Suprapubic skin (tissue), 4 donors: Measurements from ENCODE around the gene EYA2. TPM values are rescaled to one million over a fixed set of nuclear protein-coding genes. Genes with fewer than 3 reads are reported as not detected.
"Not testable (repeated sequence)": the region's sequence is repeated elsewhere in the genome, so short reads cannot be mapped to it uniquely, and the experiment has no call there.

Experiments used
- DNase-seq, 2 donors: peaks; one replicate each; pipeline ENCODE4 v3.0.0-alpha.2; 2019; ENCODE audit warnings: low spot score in 2 of 2
- H3K27ac ChIP-seq: fragments of 200-600 bp; sonication (generic); one replicate; pipeline ENCODE4 v1.5.1; 2019
- H3K27me3 ChIP-seq: fragments of 200-600 bp; sonication (generic); one replicate; pipeline ENCODE4 v1.5.1; 2019
- H3K36me3 ChIP-seq: fragments of 200-600 bp; sonication (generic); one replicate; pipeline ENCODE4 v1.5.1; 2019
- H3K4me1 ChIP-seq: fragments of 200-600 bp; sonication (generic); one replicate; pipeline ENCODE4 v1.5.1; 2019
- H3K4me3 ChIP-seq: fragments of 200-600 bp; sonication (generic); one replicate; pipeline ENCODE4 v1.5.1; 2019; ENCODE audit warnings: mild to moderate bottlenecking
- H3K9me3 ChIP-seq: fragments of 200-600 bp; sonication (generic); one replicate; pipeline ENCODE4 v1.5.1; 2019
- EP300 ChIP-seq: sonication (generic); formaldehyde crosslinking; IDR thresholded peaks from one replicate; pipeline ENCODE4 v1.6.1; 2017; ENCODE audit warnings: antibody characterized with exemption
- POLR2A ChIP-seq, 2 donors: fragments of 450-650 bp; IDR thresholded peaks; one replicate each; pipeline ENCODE4 v1.6.1; 2017; ENCODE audit warnings: antibody characterized with exemption in 2 of 2, mild to moderate bottlenecking in 2 of 2, moderate library complexity in 2 of 2
- POLR2AphosphoS5 ChIP-seq, 3 donors: sonication (generic); formaldehyde crosslinking; IDR thresholded peaks; one replicate each; pipeline ENCODE4 v1.6.1; 2017; ENCODE audit warnings: antibody characterized with exemption in 3 of 3
- WGBS: methylation state at CpG from one replicate; pipeline ENCODE4 v1.1.5; 2018; 5-methylcytosine and 5-hydroxymethylcytosine counted together
- total RNA-seq, 4 donors: library from RNA; depleted of rRNA; stranded (reverse); fragments of >200 nt; gene quantifications; one replicate each; pipeline ENCODE4 v1.1.0, GENCODE V29; 2016
- TF ChIP-seq, protein P1 (sequence below), 2 donors: fragments of 200-600 bp in 1 of 2; fragments of 450-650 bp in 1 of 2; sonication (generic) in 1 of 2; IDR thresholded peaks; one replicate each; pipeline ENCODE4 v1.5.1; 2016 to 2019; ENCODE audit warnings: antibody characterized with exemption in 2 of 2, mild to moderate bottlenecking in 1 of 2, moderate library complexity in 1 of 2

EYA2 gene
- total RNA-seq, 4 donors from 2014 or later: 2.3 to 4.0 (median 3.3) TPM

GRCh38 chr20:46959821-46960220, 65.2 kb downstream of the EYA2 start:
- Histone ChIP-seq H3K4me1 (peaks cover 19% of the 10 kb centered on the region), H3K27me3 (no peaks in the 10 kb centered on the region)

DNA sequence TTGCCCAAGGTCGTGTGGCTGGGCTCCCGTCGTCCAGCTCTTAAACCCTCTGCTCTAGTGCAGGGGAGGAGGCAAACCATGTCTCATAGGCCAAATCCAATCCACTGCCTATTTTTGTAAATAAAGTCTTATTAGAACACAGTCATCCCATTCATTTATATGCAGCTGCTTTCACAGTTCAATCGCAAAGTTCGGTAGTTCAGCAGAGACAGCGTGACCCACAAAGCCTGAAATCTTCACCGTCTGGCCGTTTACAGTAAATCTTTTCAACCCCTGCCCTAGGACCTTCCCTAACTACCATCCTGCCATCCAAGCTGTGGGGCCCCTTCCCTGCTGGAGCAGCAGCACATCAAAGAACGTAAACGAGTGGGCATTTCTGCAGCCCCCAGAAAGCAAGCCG, 65.9 kb downstream of the EYA2 start:
- no peak for DNase-seq
- no peak overlapping the region for H3K4me3 ChIP-seq
- H3K4me1 ChIP-seq: peaks cover 26% of the 10 kb centered on the region
- H3K36me3 ChIP-seq: no peaks in the 10 kb centered on the region
- no peak overlapping the region for H3K27ac ChIP-seq
- H3K9me3 ChIP-seq: no peaks in the 10 kb centered on the region
- TF ChIP-seq, protein P1, sequence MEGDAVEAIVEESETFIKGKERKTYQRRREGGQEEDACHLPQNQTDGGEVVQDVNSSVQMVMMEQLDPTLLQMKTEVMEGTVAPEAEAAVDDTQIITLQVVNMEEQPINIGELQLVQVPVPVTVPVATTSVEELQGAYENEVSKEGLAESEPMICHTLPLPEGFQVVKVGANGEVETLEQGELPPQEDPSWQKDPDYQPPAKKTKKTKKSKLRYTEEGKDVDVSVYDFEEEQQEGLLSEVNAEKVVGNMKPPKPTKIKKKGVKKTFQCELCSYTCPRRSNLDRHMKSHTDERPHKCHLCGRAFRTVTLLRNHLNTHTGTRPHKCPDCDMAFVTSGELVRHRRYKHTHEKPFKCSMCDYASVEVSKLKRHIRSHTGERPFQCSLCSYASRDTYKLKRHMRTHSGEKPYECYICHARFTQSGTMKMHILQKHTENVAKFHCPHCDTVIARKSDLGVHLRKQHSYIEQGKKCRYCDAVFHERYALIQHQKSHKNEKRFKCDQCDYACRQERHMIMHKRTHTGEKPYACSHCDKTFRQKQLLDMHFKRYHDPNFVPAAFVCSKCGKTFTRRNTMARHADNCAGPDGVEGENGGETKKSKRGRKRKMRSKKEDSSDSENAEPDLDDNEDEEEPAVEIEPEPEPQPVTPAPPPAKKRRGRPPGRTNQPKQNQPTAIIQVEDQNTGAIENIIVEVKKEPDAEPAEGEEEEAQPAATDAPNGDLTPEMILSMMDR (IDR thresholded peaks at IDR 0.05): no peak
- TF ChIP-seq POLR2A (IDR thresholded peaks at IDR 0.05) (no peak), POLR2AphosphoS5 (IDR thresholded peaks at IDR 0.05) (no peak), EP300 (no peak)
- WGBS: 71% methylated on average over 11 of the region's 11 CpGs
- H3K27me3 ChIP-seq: no peaks in the 10 kb centered on the region

More at GRCh38 chr20:46959821-46960220, 65.2 kb downstream of the EYA2 start:
- Histone ChIP-seq H3K9me3 (no peaks in the 10 kb centered on the region), H3K36me3 (no peaks in the 10 kb centered on the region), H3K27ac (no peak overlapping the region), H3K4me3 (no peak overlapping the region)
- no peak for TF ChIP-seq POLR2A (IDR thresholded peaks at IDR 0.05)
- TF ChIP-seq POLR2AphosphoS5 (IDR thresholded peaks at IDR 0.05): no peak
- TF ChIP-seq, protein P1 (IDR thresholded peaks at IDR 0.05): no peak
- no peak for TF ChIP-seq EP300
- DNase-seq: no peak
- 93% methylated on average over 9 of the region's 9 CpGs for WGBS

GRCh38 chr20:46961968-46962367, 67.3 kb downstream of the EYA2 start:
- H3K4me3 ChIP-seq, H3K27ac ChIP-seq, H3K36me3 ChIP-seq, H3K9me3 ChIP-seq, H3K27me3 ChIP-seq, DNase-seq: not testable (repeated sequence)
- peaks cover 28% of the 10 kb centered on the region for H3K4me1 ChIP-seq
- 93% methylated on average over 4 of the region's 4 CpGs for WGBS

DNA sequence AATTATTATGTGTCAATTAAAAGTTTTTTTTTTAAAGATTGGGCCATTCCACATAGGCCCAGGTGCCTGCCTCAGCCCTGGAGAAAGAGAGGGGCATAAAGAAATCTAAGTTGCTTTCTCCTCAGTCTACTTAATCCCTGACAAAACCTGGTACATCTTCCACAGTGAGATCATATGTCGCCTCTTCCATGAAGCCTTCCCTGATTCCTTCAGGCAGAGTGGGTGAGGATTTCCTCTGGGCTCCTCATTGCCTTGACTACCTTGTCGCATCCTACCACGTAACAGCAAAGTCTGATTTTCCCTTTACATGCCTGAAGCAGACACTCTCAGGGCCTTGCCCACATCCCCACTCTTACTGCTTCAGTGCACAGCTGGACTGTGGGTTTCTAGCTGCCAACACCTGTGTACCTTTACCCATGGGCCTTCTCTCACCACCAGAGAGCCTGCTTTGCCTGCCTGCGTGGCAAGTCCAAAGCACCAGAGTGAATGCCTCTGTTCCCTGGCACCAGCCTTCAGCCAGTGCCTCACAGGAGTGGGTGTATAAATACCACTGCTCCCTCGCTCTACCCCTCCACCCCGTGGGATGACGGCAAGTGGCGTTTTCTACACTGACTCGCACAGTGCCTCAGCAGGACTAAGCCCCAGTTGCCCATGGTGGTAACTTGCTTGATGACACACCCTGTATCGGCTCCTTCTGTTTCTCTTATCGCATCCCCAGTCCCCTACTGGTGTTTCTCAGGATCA, 68.0 kb downstream of the EYA2 start:
- no peak for DNase-seq

GRCh38 chr20:46963196-46963529, 68.5 kb downstream of the EYA2 start:
- no peak overlapping the region for H3K4me3 ChIP-seq
- WGBS: 27% methylated on average over 3 of the region's 3 CpGs
- H3K27ac ChIP-seq: peak overlapping the region; percentile 47
- peaks cover 28% of the 10 kb centered on the region for H3K4me1 ChIP-seq
- no peak for DNase-seq
- H3K9me3 ChIP-seq: no peaks in the 10 kb centered on the region
- TF ChIP-seq EP300: no peak
- H3K27me3 ChIP-seq: no peaks in the 10 kb centered on the region
- no peaks in the 10 kb centered on the region for H3K36me3 ChIP-seq

More for the DNA sequence above, 68.0 kb downstream of the EYA2 start:
- TF ChIP-seq EP300: no peak
- TF ChIP-seq, protein P1 (IDR thresholded peaks at IDR 0.05): no peak
- TF ChIP-seq POLR2A (IDR thresholded peaks at IDR 0.05): no peak
- no peak for TF ChIP-seq POLR2AphosphoS5 (IDR thresholded peaks at IDR 0.05)
- Histone ChIP-seq H3K4me3 (no peak overlapping the region), H3K27ac (no peak overlapping the region), H3K36me3 (no peaks in the 10 kb centered on the region), H3K27me3 (no peaks in the 10 kb centered on the region), H3K4me1 (peaks cover 28% of the 10 kb centered on the region), H3K9me3 (no peaks in the 10 kb centered on the region)
- 89% methylated on average over 11 of the region's 11 CpGs for WGBS

DNA sequence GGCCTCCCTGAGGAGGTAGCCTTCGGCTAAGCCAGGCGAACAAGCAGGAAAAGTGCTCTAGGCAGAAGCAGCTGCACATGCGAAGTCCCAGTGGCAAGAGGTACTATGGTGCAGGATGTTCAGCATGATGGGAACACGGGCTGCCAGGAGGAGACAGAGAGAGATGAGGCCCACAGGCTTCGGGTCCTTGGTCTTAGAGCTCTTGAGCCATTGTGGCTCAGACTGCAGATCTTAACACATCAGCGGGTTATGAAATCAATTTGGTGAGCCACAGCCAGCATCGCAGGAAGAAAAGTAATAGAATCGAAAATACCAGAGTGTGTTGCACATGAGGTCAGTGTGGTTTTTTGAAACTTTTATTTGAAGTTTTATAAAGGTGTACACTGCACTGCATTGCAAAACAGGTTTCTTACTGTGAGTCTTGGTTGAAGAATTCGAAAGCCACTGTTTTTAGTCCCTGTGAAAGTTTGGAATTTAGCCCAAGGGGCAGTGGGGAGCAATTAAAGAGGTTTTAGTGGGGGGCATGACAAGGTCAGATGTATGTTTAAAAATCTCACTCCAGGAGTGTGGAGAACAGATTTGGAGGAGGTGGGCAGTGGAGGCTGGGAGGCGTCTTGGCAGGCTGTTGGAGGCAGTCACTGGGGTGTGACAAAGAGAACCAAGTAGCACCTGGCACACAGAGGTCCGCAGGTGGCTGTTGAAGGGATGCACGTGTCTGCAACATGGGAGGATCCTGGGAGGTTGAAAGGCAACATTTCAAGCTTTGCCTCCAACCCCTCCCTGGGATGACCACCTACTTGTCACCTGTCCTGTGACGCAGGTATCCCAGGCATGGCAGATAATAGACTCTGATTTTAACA, 69.3 kb downstream of the EYA2 start:
- peak overlapping the region; percentile 47 for H3K27ac ChIP-seq
- DNase-seq: no peak
- H3K4me3 ChIP-seq: no peak overlapping the region
- H3K27me3 ChIP-seq: no peaks in the 10 kb centered on the region
- H3K36me3 ChIP-seq: no peaks in the 10 kb centered on the region
- H3K9me3 ChIP-seq: no peaks in the 10 kb centered on the region
- peaks cover 28% of the 10 kb centered on the region for H3K4me1 ChIP-seq
- WGBS: 61% methylated on average over 13 of the region's 13 CpGs
- TF ChIP-seq POLR2AphosphoS5 (IDR thresholded peaks at IDR 0.05) (no peak), EP300 (no peak), POLR2A (IDR thresholded peaks at IDR 0.05) (no peak)
- TF ChIP-seq, protein P1 (IDR thresholded peaks at IDR 0.05): no peak
